VCaP (cell line): ENCODE data around the gene RAB27B.
A peak's percentile ranks its signal among the peaks of the same experiment; 100 is the strongest.

ENCODE experiments used
- H3K27ac ChIP-seq: fragments of 450-650 bp; 2 replicates; pipeline ENCODE4 v1.5.1; 2017
- TF ChIP-seq, protein P1 (sequence below): fragments of 450-650 bp; conservative IDR thresholded peaks from 2 replicates; pipeline ENCODE4 v1.5.1; 2017; ENCODE audit warnings: mild to moderate bottlenecking, moderate library complexity

RAB27B gene

GRCh38 chr18:54878659-54879358 is 50.5 kb downstream of the RAB27B start:
- H3K27ac ChIP-seq = no peak overlapping the region

DNA sequence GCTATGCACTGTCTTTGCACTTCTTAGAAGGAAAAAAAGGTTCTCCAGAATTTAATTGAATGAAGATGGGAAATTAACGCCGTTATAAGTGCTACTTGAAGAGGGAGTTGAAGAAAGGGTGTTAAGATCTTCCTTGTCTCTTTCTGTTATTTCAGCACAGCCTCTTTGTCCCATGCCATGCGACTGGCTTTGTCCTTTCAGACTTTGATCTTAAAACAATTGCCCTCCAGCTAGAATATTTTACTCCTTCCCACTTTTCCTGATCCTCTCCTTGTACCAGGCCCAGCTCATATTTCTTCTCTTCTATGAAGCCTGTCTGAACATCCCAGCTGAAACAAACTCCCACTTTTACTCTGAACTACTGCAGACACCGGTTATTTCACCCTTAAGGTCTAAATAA is 51.4 kb downstream of the RAB27B start:
- TF ChIP-seq, protein P1, sequence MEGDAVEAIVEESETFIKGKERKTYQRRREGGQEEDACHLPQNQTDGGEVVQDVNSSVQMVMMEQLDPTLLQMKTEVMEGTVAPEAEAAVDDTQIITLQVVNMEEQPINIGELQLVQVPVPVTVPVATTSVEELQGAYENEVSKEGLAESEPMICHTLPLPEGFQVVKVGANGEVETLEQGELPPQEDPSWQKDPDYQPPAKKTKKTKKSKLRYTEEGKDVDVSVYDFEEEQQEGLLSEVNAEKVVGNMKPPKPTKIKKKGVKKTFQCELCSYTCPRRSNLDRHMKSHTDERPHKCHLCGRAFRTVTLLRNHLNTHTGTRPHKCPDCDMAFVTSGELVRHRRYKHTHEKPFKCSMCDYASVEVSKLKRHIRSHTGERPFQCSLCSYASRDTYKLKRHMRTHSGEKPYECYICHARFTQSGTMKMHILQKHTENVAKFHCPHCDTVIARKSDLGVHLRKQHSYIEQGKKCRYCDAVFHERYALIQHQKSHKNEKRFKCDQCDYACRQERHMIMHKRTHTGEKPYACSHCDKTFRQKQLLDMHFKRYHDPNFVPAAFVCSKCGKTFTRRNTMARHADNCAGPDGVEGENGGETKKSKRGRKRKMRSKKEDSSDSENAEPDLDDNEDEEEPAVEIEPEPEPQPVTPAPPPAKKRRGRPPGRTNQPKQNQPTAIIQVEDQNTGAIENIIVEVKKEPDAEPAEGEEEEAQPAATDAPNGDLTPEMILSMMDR = no peak
- H3K27ac ChIP-seq = no peak overlapping the region

More at GRCh38 chr18:54878659-54879358, 50.5 kb downstream of the RAB27B start:
- TF ChIP-seq, protein P1 = no peak

GRCh38 chr18:54880395-54881105 is 52.3 kb downstream of the RAB27B start:
- TF ChIP-seq, protein P1 = no peak
- no peak overlapping the region for H3K27ac ChIP-seq

GRCh38 chr18:54881229-54881768 is 53.0 kb downstream of the RAB27B start:
- H3K27ac ChIP-seq = no peak overlapping the region

GRCh38 chr18:54882318-54882717 is 54.0 kb downstream of the RAB27B start:
- no peak overlapping the region for H3K27ac ChIP-seq
- TF ChIP-seq, protein P1 = no peak

More at GRCh38 chr18:54881229-54881768, 53.0 kb downstream of the RAB27B start:
- TF ChIP-seq, protein P1 = no peak

- H3K27ac ChIP-seq = no peak overlapping the region
- TF ChIP-seq, protein P1 = no peak
Observed at GRCh38 chr18:54883816-54884604, 55.7 kb downstream of the RAB27B start.

GRCh38 chr18:54888378-54888777 is 60.1 kb downstream of the RAB27B start:
- TF ChIP-seq, protein P1 = no peak
- peak overlapping the region; percentile 44; the same call in 1 of the 2 replicates for H3K27ac ChIP-seq
